Stimulated activated memory B cell treated with anti-CD40 and anti-IgM and Interleukin-4, amounts not matched to agents 10 μg/mL and 1 μg/mL and 100 μg/mL, for 72 hours (primary cell): ENCODE measurements around the gene JPH2.
A peak's percentile ranks its signal among the peaks of the same experiment; 100 is the strongest.

Source experiments
- ATAC-seq: fragments of 150-1000 bp; cut with Tn5 transposase; 2 replicates; pipeline ENCODE4 v1.10.0; 2021
- H3K27ac Mint-ChIP-seq: one replicate; pipeline ENCODE4 v1.8.0; 2022; ENCODE audit warnings: mild to moderate bottlenecking, mixed read lengths
- H3K27me3 Mint-ChIP-seq: one replicate; pipeline ENCODE4 v1.8.0; 2022; ENCODE audit warnings: mixed read lengths
- H3K36me3 Mint-ChIP-seq: one replicate; pipeline ENCODE4 v1.8.0; 2022; ENCODE audit warnings: mixed read lengths
- H3K4me1 Mint-ChIP-seq: one replicate; pipeline ENCODE4 v1.8.0; 2022; ENCODE audit warnings: mixed read lengths
- H3K4me3 Mint-ChIP-seq: one replicate; pipeline ENCODE4 v1.8.0; 2022; ENCODE audit warnings: mild to moderate bottlenecking, moderate library complexity, mixed read lengths
- H3K9me3 Mint-ChIP-seq: one replicate; pipeline ENCODE4 v1.8.0; 2022; ENCODE audit warnings: mixed read lengths

JPH2 gene

GRCh38 chr20:44185574-44185973, 1.4 kb downstream of the JPH2 start:
- Mint-ChIP-seq H3K9me3 (no peaks in the 10 kb centered on the region), H3K27me3 (peaks cover 69% of the 10 kb centered on the region), H3K27ac (no peak overlapping the region), H3K36me3 (no peaks in the 10 kb centered on the region), H3K4me1 (peaks cover 22% of the 10 kb centered on the region), H3K4me3 (no peak overlapping the region)
- ATAC-seq = no peak

DNA sequence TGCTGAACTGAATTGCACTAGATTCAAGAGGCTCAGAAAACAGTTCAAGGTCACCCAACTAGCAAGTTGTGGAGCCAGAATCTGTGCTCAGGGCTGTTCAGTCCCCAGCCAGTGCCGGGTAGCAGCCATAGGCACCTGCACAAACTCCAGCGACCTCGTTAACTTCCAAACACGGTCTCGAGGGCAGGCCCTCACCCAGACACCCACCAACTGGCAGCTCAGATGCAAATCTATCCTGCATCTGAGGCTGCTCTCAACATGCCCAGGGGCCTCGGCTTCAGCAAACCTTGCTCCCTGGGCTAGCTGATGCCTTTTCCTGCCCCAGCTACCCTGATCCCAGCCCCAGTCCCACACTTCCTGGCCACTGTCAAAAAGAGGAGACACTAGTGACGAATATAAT, 3.7 kb downstream of the JPH2 start:
- Mint-ChIP-seq H3K9me3 (no peaks in the 10 kb centered on the region), H3K4me3 (no peak overlapping the region), H3K27ac (no peak overlapping the region), H3K36me3 (no peaks in the 10 kb centered on the region), H3K4me1 (peaks cover 19% of the 10 kb centered on the region), H3K27me3 (peaks cover 66% of the 10 kb centered on the region)
- no peak for ATAC-seq

DNA sequence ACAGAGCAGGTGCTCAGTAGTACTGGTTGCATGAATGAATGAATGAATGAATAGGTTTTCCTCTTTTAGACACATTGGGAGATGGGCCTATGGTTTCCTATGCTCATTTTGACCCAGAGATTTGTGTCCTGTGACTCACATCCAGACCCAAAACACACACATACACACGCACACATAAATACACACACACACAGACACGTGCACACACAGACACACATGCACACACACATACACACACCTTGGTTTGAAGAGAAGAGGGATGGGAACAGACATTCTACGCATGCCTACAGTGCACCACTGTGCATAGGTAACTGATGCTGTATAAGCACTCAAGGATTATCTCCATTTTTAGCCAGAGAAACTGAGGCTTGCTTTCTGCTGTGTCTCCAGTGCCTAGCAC, 4.1 kb downstream of the JPH2 start:
- no peak for ATAC-seq
- Mint-ChIP-seq H3K4me3 (no peak overlapping the region), H3K36me3 (no peaks in the 10 kb centered on the region), H3K27me3 (peaks cover 62% of the 10 kb centered on the region), H3K27ac (no peak overlapping the region), H3K9me3 (no peaks in the 10 kb centered on the region), H3K4me1 (peaks cover 14% of the 10 kb centered on the region)

- no peak overlapping the region for H3K4me3 Mint-ChIP-seq
- no peaks in the 10 kb centered on the region for H3K36me3 Mint-ChIP-seq
- H3K9me3 Mint-ChIP-seq = no peaks in the 10 kb centered on the region
- peaks cover 8% of the 10 kb centered on the region for H3K4me1 Mint-ChIP-seq
- peaks cover 56% of the 10 kb centered on the region for H3K27me3 Mint-ChIP-seq
- no peak overlapping the region for H3K27ac Mint-ChIP-seq
- no peak for ATAC-seq
Measured at GRCh38 chr20:44182135-44182765, 4.7 kb downstream of the JPH2 start.

DNA sequence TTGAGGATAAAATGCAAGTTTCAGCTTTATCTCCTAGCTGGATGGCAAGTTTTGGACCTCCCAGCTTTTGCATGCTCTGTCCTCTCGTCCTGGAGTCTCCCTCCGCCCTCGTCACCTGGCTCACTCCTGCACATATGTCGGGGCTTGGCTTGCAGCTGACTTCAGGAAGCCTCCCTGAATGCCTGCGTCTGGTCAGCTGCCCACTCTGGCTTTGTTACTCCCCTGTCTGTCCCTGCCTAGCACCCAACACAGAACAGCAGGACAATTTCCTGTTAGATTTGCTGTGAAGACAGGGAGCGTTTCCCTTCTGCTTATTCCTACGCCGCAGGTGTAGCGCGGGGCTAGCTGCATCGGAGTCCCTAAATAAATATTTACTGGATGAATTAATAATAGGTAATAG, 5.4 kb downstream of the JPH2 start:
- Mint-ChIP-seq H3K27me3 (peaks cover 56% of the 10 kb centered on the region), H3K4me3 (no peak overlapping the region), H3K4me1 (peaks cover 2% of the 10 kb centered on the region), H3K36me3 (no peaks in the 10 kb centered on the region), H3K27ac (no peak overlapping the region), H3K9me3 (no peaks in the 10 kb centered on the region)
- no peak for ATAC-seq

GRCh38 chr20:44180814-44181213, 6.2 kb downstream of the JPH2 start:
- Mint-ChIP-seq H3K27ac (no peak overlapping the region), H3K27me3 (peaks cover 56% of the 10 kb centered on the region), H3K4me3 (no peak overlapping the region), H3K9me3 (no peaks in the 10 kb centered on the region), H3K36me3 (no peaks in the 10 kb centered on the region), H3K4me1 (no peaks in the 10 kb centered on the region)
- ATAC-seq = no peak

- peak; percentile 34 for ATAC-seq
- Mint-ChIP-seq H3K27ac (no peak overlapping the region), H3K4me3 (no peak overlapping the region), H3K4me1 (no peaks in the 10 kb centered on the region), H3K27me3 (peaks cover 61% of the 10 kb centered on the region), H3K36me3 (no peaks in the 10 kb centered on the region), H3K9me3 (no peaks in the 10 kb centered on the region)
Measured at GRCh38 chr20:44176833-44177534, 10.0 kb downstream of the JPH2 start.

DNA sequence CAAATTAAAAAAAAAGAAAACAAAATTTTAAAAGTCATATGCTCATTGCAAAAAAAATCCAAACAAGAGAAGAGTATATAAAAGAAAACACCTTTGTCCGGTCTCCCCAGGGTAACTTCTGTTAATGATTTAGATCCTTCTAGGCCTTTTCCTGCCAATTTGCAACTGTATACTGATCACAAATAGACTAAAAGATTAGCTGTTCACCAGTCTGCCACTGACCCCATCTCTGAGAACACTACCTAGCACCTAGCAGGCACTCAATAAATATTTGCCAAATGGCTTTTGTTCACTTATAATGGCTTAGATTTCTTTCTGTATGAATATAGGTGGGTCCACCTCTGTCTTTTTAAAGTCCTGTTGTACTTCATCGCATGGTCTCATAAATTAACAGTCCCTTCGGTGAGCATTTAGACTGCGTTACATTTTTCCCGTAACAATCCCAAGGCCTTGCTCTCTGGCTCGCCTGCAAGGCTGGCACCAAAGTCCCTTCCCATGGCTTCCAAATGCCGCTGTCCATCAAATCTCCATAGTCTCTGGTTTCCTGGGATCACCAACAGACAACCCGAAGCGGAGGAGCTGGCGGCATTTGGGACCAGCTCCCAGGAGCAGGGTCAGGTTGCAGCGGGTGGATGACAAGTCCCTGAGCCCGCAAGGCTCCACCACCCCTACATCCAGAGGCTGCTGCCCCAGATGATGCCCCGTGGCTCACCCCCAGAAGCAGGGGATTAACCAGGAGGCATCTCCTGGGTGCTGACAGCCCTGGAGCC, 11.8 kb downstream of the JPH2 start:
- H3K36me3 Mint-ChIP-seq = no peaks in the 10 kb centered on the region
- no peaks in the 10 kb centered on the region for H3K9me3 Mint-ChIP-seq
- no peak overlapping the region for H3K27ac Mint-ChIP-seq
- no peaks in the 10 kb centered on the region for H3K4me1 Mint-ChIP-seq
- H3K27me3 Mint-ChIP-seq = peaks cover 63% of the 10 kb centered on the region
- H3K4me3 Mint-ChIP-seq = no peak overlapping the region
- no peak for ATAC-seq

DNA sequence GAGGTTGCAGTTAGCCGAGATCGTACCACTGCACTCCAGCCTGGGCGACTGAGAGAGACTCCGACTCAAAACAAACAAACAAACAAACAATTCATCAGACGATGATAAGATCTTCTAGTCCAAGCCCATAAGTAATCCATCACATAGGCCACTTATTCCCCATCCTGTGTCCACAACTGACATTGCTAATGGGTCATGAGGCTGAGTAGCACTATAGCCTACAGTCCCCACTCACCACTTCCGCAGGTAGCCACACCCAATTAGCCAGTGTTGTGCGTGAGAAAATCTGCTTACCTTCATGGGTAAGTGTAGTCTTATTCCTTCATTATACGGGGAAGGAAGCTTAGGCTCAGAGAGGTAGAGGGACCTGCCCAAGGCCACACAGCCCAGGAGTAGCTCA, 13.1 kb downstream of the JPH2 start:
- no peak overlapping the region for H3K4me3 Mint-ChIP-seq
- peaks cover 76% of the 10 kb centered on the region for H3K27me3 Mint-ChIP-seq
- no peaks in the 10 kb centered on the region for H3K4me1 Mint-ChIP-seq
- H3K36me3 Mint-ChIP-seq = no peaks in the 10 kb centered on the region
- H3K27ac Mint-ChIP-seq = no peak overlapping the region
- H3K9me3 Mint-ChIP-seq = peaks cover 1% of the 10 kb centered on the region
- ATAC-seq = no peak

DNA sequence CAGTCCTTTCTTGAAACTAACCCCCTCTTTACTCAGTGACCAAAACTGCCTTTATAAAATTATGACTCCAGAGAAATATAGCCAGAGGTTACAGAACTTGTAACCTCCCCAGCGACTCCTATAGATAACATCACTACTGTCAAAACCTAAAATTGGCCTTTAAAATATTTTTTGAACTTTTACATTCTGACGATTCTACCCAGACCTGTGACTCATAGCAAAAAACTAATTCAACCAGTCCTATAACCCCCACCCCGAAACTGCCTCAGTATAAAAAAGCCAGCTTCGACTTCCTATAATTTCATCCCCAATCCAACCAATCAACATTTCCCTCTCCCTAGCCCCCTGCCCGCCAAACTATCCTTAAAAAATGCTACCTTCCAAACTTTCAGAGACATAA, 13.9 kb downstream of the JPH2 start:
- H3K9me3 Mint-ChIP-seq = peaks cover 3% of the 10 kb centered on the region

DNA sequence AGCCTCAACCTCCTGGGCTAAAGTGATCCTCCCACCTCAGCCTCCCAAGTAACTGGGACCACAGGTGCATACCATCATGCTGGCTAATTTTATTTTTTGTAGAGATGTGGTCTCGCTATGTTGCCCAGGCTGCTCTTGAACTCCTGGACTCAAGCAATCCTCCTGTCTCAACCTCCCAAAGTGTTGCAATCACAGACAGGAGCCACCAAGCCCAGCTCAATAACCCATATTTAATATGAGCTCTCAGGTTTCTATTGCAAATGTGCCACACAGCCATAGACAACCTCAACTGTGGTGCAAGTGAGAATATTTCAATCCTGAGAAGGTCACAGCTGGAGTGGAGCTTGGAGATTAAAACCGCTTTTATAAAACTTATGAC, 14.4 kb downstream of the JPH2 start:
- Mint-ChIP-seq H3K27ac (no peak overlapping the region), H3K4me1 (no peaks in the 10 kb centered on the region), H3K36me3 (no peaks in the 10 kb centered on the region), H3K9me3 (peaks cover 3% of the 10 kb centered on the region), H3K27me3 (peaks cover 78% of the 10 kb centered on the region), H3K4me3 (no peak overlapping the region)
- no peak for ATAC-seq

More for the DNA sequence above, 13.9 kb downstream of the JPH2 start:
- Mint-ChIP-seq H3K4me3 (no peak overlapping the region), H3K27me3 (peaks cover 78% of the 10 kb centered on the region), H3K4me1 (no peaks in the 10 kb centered on the region), H3K27ac (no peak overlapping the region), H3K36me3 (no peaks in the 10 kb centered on the region)
- no peak for ATAC-seq

DNA sequence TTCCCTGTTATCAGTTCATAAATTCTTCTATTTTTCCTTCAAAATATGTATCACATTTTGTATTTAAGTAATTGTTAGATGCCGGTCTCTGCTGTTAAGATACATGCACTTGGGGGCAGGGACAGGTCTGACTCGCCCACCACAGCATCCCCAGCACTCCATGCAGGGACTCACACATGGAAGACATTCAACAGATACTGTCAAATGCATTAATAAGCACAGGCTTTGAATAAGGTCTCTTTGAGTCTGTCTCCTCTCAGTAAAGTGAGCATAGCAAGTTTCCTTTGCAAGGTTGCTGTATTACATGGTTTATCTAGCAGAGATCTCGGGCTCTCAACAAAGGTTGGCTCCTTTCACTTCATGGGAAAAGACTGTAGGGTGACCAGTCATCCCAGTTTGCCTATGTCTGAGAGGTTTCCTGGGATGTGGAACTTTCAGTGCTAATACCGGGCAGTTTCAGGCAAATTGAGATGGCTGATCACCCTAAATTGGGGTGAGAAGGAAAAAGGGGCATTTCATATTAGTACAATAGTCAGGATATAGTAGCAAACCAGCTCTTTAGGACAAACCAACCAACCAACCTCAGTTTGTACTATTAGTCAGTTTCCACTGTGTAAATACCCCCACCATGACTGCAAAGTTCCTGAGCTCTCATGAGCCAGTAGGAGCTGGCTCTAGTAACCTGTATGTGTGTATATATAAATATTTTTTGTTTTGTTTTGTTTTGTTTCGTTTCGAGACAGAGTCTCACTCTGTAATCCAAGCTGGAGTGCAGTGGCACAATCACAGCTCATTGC, 15.0 kb downstream of the JPH2 start:
- Mint-ChIP-seq H3K27ac (no peak overlapping the region), H3K36me3 (no peaks in the 10 kb centered on the region), H3K4me3 (no peak overlapping the region), H3K4me1 (no peaks in the 10 kb centered on the region), H3K27me3 (peaks cover 80% of the 10 kb centered on the region), H3K9me3 (peaks cover 3% of the 10 kb centered on the region)
- no peak for ATAC-seq

DNA sequence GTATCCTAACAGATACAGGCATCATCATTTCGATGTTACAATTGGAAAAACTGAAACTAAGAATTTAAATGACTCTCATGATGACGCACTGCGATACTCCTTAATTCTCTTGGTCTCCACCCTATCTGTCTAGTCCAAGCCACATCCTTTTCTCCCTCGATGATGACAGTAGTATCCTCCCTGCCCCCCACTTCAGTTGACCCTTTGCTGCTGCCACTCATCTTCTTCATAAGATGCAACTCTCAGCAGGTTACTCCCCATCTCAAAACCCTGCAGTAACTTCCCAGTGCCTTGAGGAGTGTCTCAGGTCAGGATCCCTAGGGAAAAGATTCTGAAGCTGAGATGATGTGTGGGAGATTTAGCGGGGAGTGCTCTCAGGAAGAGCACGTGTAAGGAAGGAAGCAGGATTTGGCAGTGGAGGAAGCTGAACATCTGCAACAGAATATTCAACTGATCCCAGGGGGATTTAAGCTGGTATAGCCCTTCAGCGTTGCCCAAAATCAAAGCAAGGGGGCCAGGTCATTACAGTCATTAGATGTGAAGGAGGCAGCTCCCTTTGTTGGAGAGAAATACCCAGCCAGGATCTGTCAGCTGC, 16.1 kb downstream of the JPH2 start:
- Mint-ChIP-seq H3K27me3 (peaks cover 76% of the 10 kb centered on the region), H3K27ac (no peak overlapping the region), H3K4me3 (no peak overlapping the region), H3K4me1 (no peaks in the 10 kb centered on the region), H3K9me3 (peaks cover 3% of the 10 kb centered on the region), H3K36me3 (no peaks in the 10 kb centered on the region)
- no peak for ATAC-seq

DNA sequence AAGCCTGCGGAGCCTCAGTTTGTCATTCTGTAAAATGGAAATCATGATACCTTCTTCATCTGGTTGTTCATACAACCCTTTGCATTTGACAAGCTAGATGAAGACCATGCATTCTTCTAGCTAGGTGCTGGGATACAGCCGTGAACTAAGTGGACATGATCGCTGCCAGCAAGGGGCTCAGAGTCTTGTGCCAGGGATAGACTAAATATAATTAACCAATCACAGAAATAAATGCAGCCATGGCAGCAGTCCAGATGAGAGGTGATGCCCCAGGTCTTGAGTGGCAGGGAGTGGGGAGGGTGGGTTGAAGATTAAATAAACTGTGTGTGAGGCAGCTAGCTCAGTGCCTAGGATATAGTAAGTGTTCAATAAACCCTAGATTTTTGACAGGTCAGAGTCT, 19.3 kb downstream of the JPH2 start:
- no peaks in the 10 kb centered on the region for H3K4me1 Mint-ChIP-seq
- H3K9me3 Mint-ChIP-seq = peaks cover 3% of the 10 kb centered on the region
- no peaks in the 10 kb centered on the region for H3K36me3 Mint-ChIP-seq
- H3K4me3 Mint-ChIP-seq = no peak overlapping the region
- no peak for ATAC-seq
- no peak overlapping the region for H3K27ac Mint-ChIP-seq
- peaks cover 74% of the 10 kb centered on the region for H3K27me3 Mint-ChIP-seq

GRCh38 chr20:44166477-44166876, 20.5 kb downstream of the JPH2 start:
- H3K27me3 Mint-ChIP-seq = peaks cover 72% of the 10 kb centered on the region
- H3K36me3 Mint-ChIP-seq = no peaks in the 10 kb centered on the region
- peak; percentile 51 for ATAC-seq
- H3K9me3 Mint-ChIP-seq = peaks cover 3% of the 10 kb centered on the region
- no peak overlapping the region for H3K4me3 Mint-ChIP-seq
- no peak overlapping the region for H3K27ac Mint-ChIP-seq
- H3K4me1 Mint-ChIP-seq = no peaks in the 10 kb centered on the region
